B cell (primary cell): Measurements from ENCODE around the gene SLC39A12. TPM values are rescaled to one million over a fixed set of nuclear protein-coding genes. Genes with fewer than 3 reads are reported as not detected.

Source experiments
- ATAC-seq: fragments of 200-7000 bp; cut with Tn5 transposase; one replicate; pipeline ENCODE4 v1.10.0; 2021; ENCODE audit warnings: low read depth, mild to moderate bottlenecking, moderate number of reproducible peaks, moderate library complexity
- CTCF ChIA-PET: fragments of 350-600 bp; sonication (Branson Sonifier 250); formaldehyde crosslinking; loops from one replicate; lab custom pipeline; 2021; ENCODE audit warnings: antibody characterized with exemption, inconsistent platforms; lab: Charles Lee
- POLR2A ChIA-PET: fragments of 350-600 bp; sonication (Branson Sonifier 250); formaldehyde crosslinking; loops from one replicate; lab custom pipeline; 2021; ENCODE audit warnings: antibody characterized with exemption; lab: Charles Lee
- DNase-seq: peaks from one replicate; pipeline ENCODE4 v3.0.0; 2013
- H2AFZ ChIP-seq: 2 replicates; pipeline ENCODE4 v1.6.1; 2012; ENCODE audit warnings: mild to moderate bottlenecking, low read depth, low read length; ENCODE audit not compliant: insufficient read depth, poor library complexity, severe bottlenecking
- H3K27ac ChIP-seq, 2 donors: 1 replicate in 1 of 2; 2 replicates in 1 of 2; pipeline ENCODE4 v1.5.1; 2012 to 2013; ENCODE audit warnings: low read length in 2 of 2, mild to moderate bottlenecking in 2 of 2, moderate library complexity in 1 of 2
- H3K27me3 ChIP-seq, 4 experiments: fragments of 200-600 bp in 1 of 4; sonication (generic) in 1 of 4; replicated peaks in 1 of 4; 1 replicate in 2 of 4; 2 replicates in 2 of 4; pipeline versions ENCODE4 v1.6.1 to v1.7.0; 2013 to 2016; ENCODE audit warnings: low read length in 3 of 4, mild to moderate bottlenecking in 2 of 4, mixed read lengths in 1 of 4, moderate library complexity in 1 of 4; ENCODE audit not compliant: insufficient read depth in 4 of 4, control insufficient read depth in 3 of 4; ENCODE audit errors: control extremely low read depth in 1 of 4
- H3K36me3 ChIP-seq, 2 experiments: replicated peaks in 1 of 2; 1 replicate in 1 of 2; 2 replicates in 1 of 2; pipeline versions ENCODE4 v1.6.1 to v1.7.1; 2013; ENCODE audit warnings: low read length in 1 of 2; ENCODE audit not compliant: insufficient read depth in 2 of 2, control insufficient read depth in 1 of 2; ENCODE audit errors: control extremely low read depth in 1 of 2, extremely low read depth in 1 of 2
- H3K4me1 ChIP-seq, 2 donors: fragments of 200-600 bp in 1 of 2; sonication (generic) in 1 of 2; 1 replicate in 1 of 2; 2 replicates in 1 of 2; pipeline versions ENCODE4 v1.5.1 to v1.6.1; 2013 to 2017; ENCODE audit warnings: low read length in 2 of 2; ENCODE audit not compliant: control insufficient read depth in 2 of 2, insufficient read depth in 2 of 2
- H3K4me2 ChIP-seq: replicated peaks from 2 replicates; pipeline ENCODE3; 2012; ENCODE audit warnings: mild to moderate bottlenecking, low read depth, low read length; ENCODE audit not compliant: poor library complexity, severe bottlenecking
- H3K4me3 ChIP-seq, 5 experiments: fragments of 200-600 bp in 1 of 5; sonication (generic) in 1 of 5; 1 replicate in 3 of 5; 2 replicates in 2 of 5; pipeline versions ENCODE4 v1.5.1 to v1.7.0; 2011 to 2016; ENCODE audit warnings: low read length in 4 of 5, mild to moderate bottlenecking in 4 of 5, low read depth in 2 of 5, control low read depth in 1 of 5, moderate library complexity in 1 of 5; ENCODE audit not compliant: insufficient read depth in 1 of 5; ENCODE audit errors: control extremely low read depth in 1 of 5, extremely low read depth in 1 of 5
- H3K79me2 ChIP-seq: fragments of 200-600 bp; sonication (generic); one replicate; pipeline ENCODE4 v1.6.0; 2016; ENCODE audit warnings: low read length; ENCODE audit not compliant: control insufficient read depth, insufficient read depth
- H3K9ac ChIP-seq: fragments of 200-600 bp; sonication (generic); 2 replicates; pipeline ENCODE4 v1.6.1; 2017; ENCODE audit warnings: mild to moderate bottlenecking, low read length, moderate library complexity
- H3K9me3 ChIP-seq, 3 donors: one replicate each; pipeline versions ENCODE4 v1.6.1 to v1.7.1; 2013; ENCODE audit warnings: low read length in 2 of 3; ENCODE audit not compliant: control insufficient read depth in 2 of 3, insufficient read depth in 1 of 3; ENCODE audit errors: control extremely low read depth in 1 of 3
- H4K20me1 ChIP-seq: 2 replicates; pipeline ENCODE4 v1.6.0; 2012; ENCODE audit warnings: mild to moderate bottlenecking, low read length; ENCODE audit not compliant: insufficient read depth, control insufficient read depth, poor library complexity, severe bottlenecking
- H3K27ac Mint-ChIP-seq: one replicate; pipeline ENCODE4 v1.8.0; 2021; ENCODE audit warnings: mixed read lengths
- H3K27me3 Mint-ChIP-seq: one replicate; pipeline ENCODE4 v1.8.0; 2021; ENCODE audit warnings: mixed read lengths
- H3K4me1 Mint-ChIP-seq: one replicate; pipeline ENCODE4 v1.8.0; 2021; ENCODE audit warnings: mixed read lengths
- H3K4me3 Mint-ChIP-seq: one replicate; pipeline ENCODE4 v1.8.0; 2021; ENCODE audit warnings: mixed read lengths
- H3K9me3 Mint-ChIP-seq: one replicate; pipeline ENCODE4 v1.8.0; 2022; ENCODE audit warnings: mixed read lengths; ENCODE audit not compliant: insufficient read depth
- EZH2 ChIP-seq: IDR thresholded peaks from 2 replicates; pipeline ENCODE4 v1.6.1; 2012; ENCODE audit warnings: borderline replicate concordance, low read depth, mild to moderate bottlenecking, moderate library complexity, low read length; ENCODE audit not compliant: insufficient read depth, poor library complexity, severe bottlenecking
- WGBS: methylation state at CpG from one replicate; pipeline ENCODE4 v1.1.5; 2013; ENCODE audit warnings: missing lambda C conversion rate; ENCODE audit not compliant: insufficient coverage; 5-methylcytosine and 5-hydroxymethylcytosine counted together
- intact Hi-C: fragments of 100-400 bp; cut with micrococcal nuclease; formaldehyde crosslinking; loops from one replicate; pipeline ENCODE4 v1.10.0; 2022
- polyA minus RNA-seq: library from RNA; depleted of rRNA, polyadenylated mRNA; stranded (reverse); fragments of >200 nt; gene quantifications from 2 replicates; pipeline ENCODE4 v1.2.3, GENCODE V29; 2012
- polyA plus RNA-seq: library from polyadenylated mRNA; depleted of rRNA; stranded (reverse); fragments of >200 nt; gene quantifications from 2 replicates; pipeline ENCODE4 v1.2.3, GENCODE V29; 2012
- total RNA-seq, 2 donors: library from RNA; stranded (reverse); fragments of 120-200 nt in 1 of 2; gene quantifications; 1 replicate in 1 of 2; 2 replicates in 1 of 2; pipeline versions ENCODE4 v1.2.3 to v1.2.4, GENCODE V29; 2013 to 2022
- TF ChIP-seq, protein P1 (sequence below): fragments of 200-600 bp; IDR thresholded peaks from one replicate; pipeline ENCODE4 v1.8.0; 2022; ENCODE audit warnings: antibody characterized with exemption, mild to moderate bottlenecking

SLC39A12 gene
- total RNA-seq (not detected in 2 replicates), polyA plus RNA-seq (not detected in 2 replicates), polyA minus RNA-seq (not detected in 2 replicates)
- total RNA-seq (2013): not detected

DNA sequence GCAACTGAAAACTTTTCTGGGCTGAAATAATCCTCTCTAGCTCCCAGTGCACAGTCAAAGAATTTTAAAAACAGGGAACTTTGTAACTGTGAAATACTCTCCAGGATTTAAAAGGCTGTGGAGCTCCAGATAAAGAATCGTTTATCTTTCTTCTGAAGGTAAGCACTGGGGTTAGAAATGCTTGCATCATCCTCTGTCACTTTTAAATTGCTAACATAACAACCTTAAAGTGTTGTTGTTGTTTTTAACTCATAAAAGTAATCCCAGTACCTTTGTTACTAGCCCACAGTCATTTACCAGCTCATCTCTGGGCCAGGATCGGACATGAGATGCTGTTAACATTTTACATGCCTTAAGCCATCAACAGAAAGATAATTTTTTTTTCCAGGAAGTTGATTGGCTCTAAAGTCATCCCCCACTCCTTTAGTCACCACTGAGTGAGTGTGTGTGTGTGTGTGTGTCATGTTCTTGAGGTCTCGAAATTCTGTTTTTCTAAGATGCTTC lies at the start of gene SLC39A12:
Gene SLC39A12, plus strand, starts transcription at position 51 of the 504 bp plus-strand sequence. CDS start 1,359 bp downstream, outside the sequence.
- no peaks in the 10 kb centered on the region for H3K4me1 Mint-ChIP-seq
- TF ChIP-seq EZH2: no peak
- TF ChIP-seq, protein P1, sequence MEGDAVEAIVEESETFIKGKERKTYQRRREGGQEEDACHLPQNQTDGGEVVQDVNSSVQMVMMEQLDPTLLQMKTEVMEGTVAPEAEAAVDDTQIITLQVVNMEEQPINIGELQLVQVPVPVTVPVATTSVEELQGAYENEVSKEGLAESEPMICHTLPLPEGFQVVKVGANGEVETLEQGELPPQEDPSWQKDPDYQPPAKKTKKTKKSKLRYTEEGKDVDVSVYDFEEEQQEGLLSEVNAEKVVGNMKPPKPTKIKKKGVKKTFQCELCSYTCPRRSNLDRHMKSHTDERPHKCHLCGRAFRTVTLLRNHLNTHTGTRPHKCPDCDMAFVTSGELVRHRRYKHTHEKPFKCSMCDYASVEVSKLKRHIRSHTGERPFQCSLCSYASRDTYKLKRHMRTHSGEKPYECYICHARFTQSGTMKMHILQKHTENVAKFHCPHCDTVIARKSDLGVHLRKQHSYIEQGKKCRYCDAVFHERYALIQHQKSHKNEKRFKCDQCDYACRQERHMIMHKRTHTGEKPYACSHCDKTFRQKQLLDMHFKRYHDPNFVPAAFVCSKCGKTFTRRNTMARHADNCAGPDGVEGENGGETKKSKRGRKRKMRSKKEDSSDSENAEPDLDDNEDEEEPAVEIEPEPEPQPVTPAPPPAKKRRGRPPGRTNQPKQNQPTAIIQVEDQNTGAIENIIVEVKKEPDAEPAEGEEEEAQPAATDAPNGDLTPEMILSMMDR: no peak
- Histone ChIP-seq H3K4me2 (no peak within 1 kb of the TSS), H3K27ac (no peak within 1 kb of the TSS), H2AFZ (no peak within 1 kb of the TSS), H3K79me2 (no peaks in the 10 kb centered on the region), H3K27me3 (no peaks in the 10 kb centered on the region), H4K20me1 (no peaks in the 10 kb centered on the region), H3K4me1 (no peaks in the 10 kb centered on the region), H3K4me3 (no peak within 1 kb of the TSS), H3K9me3 (peaks cover 0 to 7% (median 0%) of the 10 kb centered on the region in 3 donors), H3K9ac (no peak within 1 kb of the TSS), H3K36me3 (no peaks in the 10 kb centered on the region)
- ChIA-PET CTCF (no interaction called here), POLR2A (no interaction called here)
- intact Hi-C loops: no loop called here
- peaks cover 3% of the 10 kb centered on the region for H3K9me3 Mint-ChIP-seq
- DNase-seq: no peak
- WGBS: no CpG with 5 or more reads among the region's 3 CpGs
- no peak for ATAC-seq
- no peak within 1 kb of the TSS for H3K4me3 Mint-ChIP-seq
- no peak within 1 kb of the TSS for H3K27ac Mint-ChIP-seq
- peaks cover 8% of the 10 kb centered on the region for H3K27me3 Mint-ChIP-seq

DNA sequence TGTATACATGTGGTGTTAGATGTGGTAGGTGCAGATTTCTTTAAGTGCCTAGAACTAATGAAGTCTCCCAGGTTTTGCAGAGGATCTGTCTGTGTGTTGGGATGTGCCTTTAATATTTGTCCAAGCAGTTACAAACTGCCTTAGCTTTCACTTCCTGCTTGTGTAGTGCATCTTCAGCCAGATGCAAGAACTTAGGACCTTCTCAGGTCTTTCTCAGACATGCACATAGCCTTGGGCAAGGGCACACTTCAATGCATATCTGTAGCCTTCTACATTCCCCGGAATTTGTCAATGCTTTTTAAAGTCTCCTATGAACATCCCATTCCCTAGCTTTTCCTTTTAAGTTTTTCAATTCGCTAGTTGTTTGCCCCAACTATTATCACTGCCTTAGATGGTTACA lies 47.2 kb upstream of the SLC39A12 start:
- ChIA-PET CTCF (no interaction called here), POLR2A (no interaction called here)

More for the DNA sequence above, 47.2 kb upstream of the SLC39A12 start:
- no peaks in the 10 kb centered on the region for H3K79me2 ChIP-seq
- H3K4me2 ChIP-seq: no peak overlapping the region
- Mint-ChIP-seq H3K27ac (no peak overlapping the region), H3K4me1 (no peaks in the 10 kb centered on the region), H3K9me3 (no peaks in the 10 kb centered on the region), H3K27me3 (no peaks in the 10 kb centered on the region), H3K4me3 (no peak overlapping the region)
- no peak overlapping the region for H3K27ac ChIP-seq
- H3K4me3 ChIP-seq: no peak overlapping the region
- no peaks in the 10 kb centered on the region for H3K36me3 ChIP-seq
- intact Hi-C loops: no loop called here
- TF ChIP-seq EZH2: no peak
- TF ChIP-seq, protein P1: no peak
- H3K4me1 ChIP-seq: no peaks in the 10 kb centered on the region
- H3K9me3 ChIP-seq: no peaks in the 10 kb centered on the region
- no peak overlapping the region for H3K9ac ChIP-seq
- no peaks in the 10 kb centered on the region for H4K20me1 ChIP-seq
- WGBS: 83% methylated on average over 1 of the region's 2 CpGs
- no peaks in the 10 kb centered on the region for H3K27me3 ChIP-seq
- no peak overlapping the region for H2AFZ ChIP-seq
- ATAC-seq: no peak
- DNase-seq: no peak
